Esophagus muscularis mucosa (tissue), 4 donors: Measurements from ENCODE around the gene GRID2. TPM values are rescaled to one million over a fixed set of nuclear protein-coding genes. Genes with fewer than 3 reads are reported as not detected.
A peak's percentile ranks its signal among the peaks of the same experiment; 100 is the strongest.

Experiments
- DNase-seq: peaks from one replicate; pipeline ENCODE4 v3.0.0-alpha.2; 2017; ENCODE audit errors: extremely low spot score
- H3K27ac ChIP-seq, 4 donors: fragments of 200-600 bp; sonication (generic); replicated peaks in 1 of 4; 1 replicate in 3 of 4; 2 replicates in 1 of 4; pipeline ENCODE4 v1.5.1; 2016 to 2019; ENCODE audit warnings: mild to moderate bottlenecking in 1 of 4
- H3K27me3 ChIP-seq, 4 donors: fragments of 200-600 bp; sonication (generic); one replicate each; pipeline versions ENCODE4 v1.5.1 to v1.6.0; 2016 to 2019
- H3K36me3 ChIP-seq, 4 donors: fragments of 200-600 bp; sonication (generic); one replicate each; pipeline ENCODE4 v1.5.1; 2016 to 2019
- H3K4me1 ChIP-seq, 4 donors: fragments of 200-600 bp; sonication (generic); one replicate each; pipeline ENCODE4 v1.5.1; 2016 to 2019
- H3K4me3 ChIP-seq, 4 donors: fragments of 200-600 bp; sonication (generic); 1 replicate in 2 of 4; 2 replicates in 2 of 4; pipeline ENCODE4 v1.5.1; 2016 to 2019; ENCODE audit warnings: mild to moderate bottlenecking in 4 of 4, moderate library complexity in 1 of 4
- H3K9me3 ChIP-seq, 4 donors: fragments of 200-600 bp; sonication (generic); 1 replicate in 3 of 4; 2 replicates in 1 of 4; pipeline ENCODE4 v1.5.1; 2016 to 2019
- EP300 ChIP-seq: sonication (generic); formaldehyde crosslinking; IDR thresholded peaks from one replicate; pipeline ENCODE4 v1.6.1; 2017; ENCODE audit warnings: antibody characterized with exemption
- POLR2A ChIP-seq: fragments of 450-650 bp; IDR thresholded peaks from one replicate; pipeline ENCODE4 v1.6.1; 2017; ENCODE audit warnings: antibody characterized with exemption, moderate library complexity, mild to moderate bottlenecking, low read depth
- POLR2AphosphoS5 ChIP-seq, 2 donors: sonication (generic); formaldehyde crosslinking; IDR thresholded peaks; one replicate each; pipeline ENCODE4 v1.6.1; 2017; ENCODE audit warnings: antibody characterized with exemption in 2 of 2
- WGBS: methylation state at CpG from one replicate; pipeline ENCODE4 v1.1.5; 2018; 5-methylcytosine and 5-hydroxymethylcytosine counted together
- intact Hi-C: fragments of 100-400 bp; cut with DNase I; formaldehyde crosslinking; loops from one replicate; pipeline ENCODE4 v1.15.1; 2023
- total RNA-seq, 4 donors: library from RNA; depleted of rRNA; stranded (reverse); fragments of >200 nt; gene quantifications; one replicate each; pipeline versions ENCODE4 v1.1.0 to v1.2.1, GENCODE V29; 2016
- TF ChIP-seq, protein P1 (sequence below), 3 experiments: fragments of 200-600 bp in 2 of 3; fragments of 450-650 bp in 1 of 3; sonication (generic) in 2 of 3; IDR thresholded peaks; one replicate each; pipeline ENCODE4 v1.5.1; 2017 to 2019; ENCODE audit warnings: antibody characterized with exemption in 3 of 3, mild to moderate bottlenecking in 2 of 3, moderate library complexity in 1 of 3

The GRID2 gene
- total RNA-seq, 4 donors from 2014 or later = 0.06 to 0.17 TPM; not detected in 2

GRCh38 chr4:93187466-93187865, 883.7 kb downstream of the GRID2 start:
- DNase-seq = no peak
- Histone ChIP-seq H3K36me3 (no peaks in the 10 kb centered on the region), H3K9me3 (no peaks in the 10 kb centered on the region), H3K4me3 (no peak overlapping the region), H3K4me1 (no peaks in the 10 kb centered on the region), H3K27me3 (no peaks in the 10 kb centered on the region), H3K27ac (no peak overlapping the region)
- intact Hi-C loops = no loop called here
- WGBS = 78% methylated on average over 4 of the region's 4 CpGs
- TF ChIP-seq POLR2AphosphoS5 (IDR thresholded peaks at IDR 0.05) = no peak
- TF ChIP-seq EP300 = no peak
- no peak for TF ChIP-seq POLR2A
- TF ChIP-seq, protein P1, sequence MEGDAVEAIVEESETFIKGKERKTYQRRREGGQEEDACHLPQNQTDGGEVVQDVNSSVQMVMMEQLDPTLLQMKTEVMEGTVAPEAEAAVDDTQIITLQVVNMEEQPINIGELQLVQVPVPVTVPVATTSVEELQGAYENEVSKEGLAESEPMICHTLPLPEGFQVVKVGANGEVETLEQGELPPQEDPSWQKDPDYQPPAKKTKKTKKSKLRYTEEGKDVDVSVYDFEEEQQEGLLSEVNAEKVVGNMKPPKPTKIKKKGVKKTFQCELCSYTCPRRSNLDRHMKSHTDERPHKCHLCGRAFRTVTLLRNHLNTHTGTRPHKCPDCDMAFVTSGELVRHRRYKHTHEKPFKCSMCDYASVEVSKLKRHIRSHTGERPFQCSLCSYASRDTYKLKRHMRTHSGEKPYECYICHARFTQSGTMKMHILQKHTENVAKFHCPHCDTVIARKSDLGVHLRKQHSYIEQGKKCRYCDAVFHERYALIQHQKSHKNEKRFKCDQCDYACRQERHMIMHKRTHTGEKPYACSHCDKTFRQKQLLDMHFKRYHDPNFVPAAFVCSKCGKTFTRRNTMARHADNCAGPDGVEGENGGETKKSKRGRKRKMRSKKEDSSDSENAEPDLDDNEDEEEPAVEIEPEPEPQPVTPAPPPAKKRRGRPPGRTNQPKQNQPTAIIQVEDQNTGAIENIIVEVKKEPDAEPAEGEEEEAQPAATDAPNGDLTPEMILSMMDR (IDR thresholded peaks at IDR 0.05) = no peak

DNA sequence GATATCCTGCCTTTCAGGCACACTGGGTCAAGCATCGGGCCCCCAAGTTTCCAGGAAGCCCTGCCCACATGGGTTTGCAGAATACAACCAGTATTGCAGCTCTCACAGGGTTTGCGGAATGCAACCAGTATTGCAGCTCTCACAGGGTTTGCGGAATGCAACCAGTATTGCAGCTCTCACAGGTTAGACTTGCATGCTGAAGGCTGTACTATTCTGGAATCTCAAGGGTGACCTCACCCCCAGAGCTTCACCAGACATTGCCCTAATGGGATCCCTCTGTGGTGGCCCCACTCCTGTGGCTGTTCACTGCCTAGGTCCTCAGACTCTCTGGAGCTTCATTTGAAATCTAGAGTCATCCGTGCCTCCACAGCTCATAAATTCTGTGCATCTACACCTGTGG, 884.1 kb downstream of the GRID2 start:
- DNase-seq = no peak
- H3K27me3 ChIP-seq = no peaks in the 10 kb centered on the region
- H3K9me3 ChIP-seq = no peaks in the 10 kb centered on the region
- intact Hi-C loops = no loop called here
- no peak overlapping the region for H3K27ac ChIP-seq
- no peaks in the 10 kb centered on the region for H3K36me3 ChIP-seq
- no peak overlapping the region for H3K4me3 ChIP-seq
- H3K4me1 ChIP-seq = no peaks in the 10 kb centered on the region
- TF ChIP-seq, protein P1 (IDR thresholded peaks at IDR 0.05) = no peak
- 86% methylated on average over 3 of the region's 4 CpGs for WGBS

DNA sequence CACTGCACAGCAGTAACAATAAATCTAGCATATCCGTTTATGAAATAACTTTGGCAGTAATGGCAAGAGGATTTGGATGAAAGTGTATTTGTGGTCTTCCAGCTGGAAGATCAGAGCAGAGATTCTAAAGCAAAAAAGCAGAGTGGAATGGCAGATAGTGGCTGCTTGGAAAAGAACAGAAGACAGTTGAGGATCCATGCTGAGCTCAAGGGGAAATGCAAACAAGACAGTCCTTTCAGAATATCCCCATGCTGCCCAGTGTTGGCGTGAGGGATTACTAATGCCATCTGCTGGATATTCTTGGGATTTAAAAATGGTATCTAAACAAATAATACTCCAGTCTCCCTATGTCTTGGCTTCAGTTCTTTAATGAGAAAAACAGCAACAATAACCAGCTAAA, 895.7 kb downstream of the GRID2 start:
- WGBS = 17% methylated on average over 2 of the region's 2 CpGs
- H3K27me3 ChIP-seq = no peaks in the 10 kb centered on the region
- no peak overlapping the region for H3K27ac ChIP-seq
- H3K9me3 ChIP-seq = no peaks in the 10 kb centered on the region
- TF ChIP-seq, protein P1 (IDR thresholded peaks at IDR 0.05) = peak in 1 of 3 experiments; percentile 15
- TF ChIP-seq POLR2AphosphoS5 (IDR thresholded peaks at IDR 0.05) = no peak
- H3K4me3 ChIP-seq = no peak overlapping the region
- H3K36me3 ChIP-seq = no peaks in the 10 kb centered on the region
- no peak for DNase-seq
- intact Hi-C loops = no loop called here
- H3K4me1 ChIP-seq = no peaks in the 10 kb centered on the region

GRCh38 chr4:93201471-93202096, 897.8 kb downstream of the GRID2 start:
- no peaks in the 10 kb centered on the region for H3K9me3 ChIP-seq
- H3K27ac ChIP-seq = no peak overlapping the region
- no peaks in the 10 kb centered on the region for H3K36me3 ChIP-seq
- WGBS = 64% methylated on average over 4 of the region's 4 CpGs
- intact Hi-C loops = no loop called here
- TF ChIP-seq POLR2AphosphoS5 (IDR thresholded peaks at IDR 0.05) (no peak), EP300 (no peak), POLR2A (no peak)
- TF ChIP-seq, protein P1 (IDR thresholded peaks at IDR 0.05) = no peak
- no peaks in the 10 kb centered on the region for H3K4me1 ChIP-seq
- H3K4me3 ChIP-seq = no peak overlapping the region
- no peak for DNase-seq
- H3K27me3 ChIP-seq = no peaks in the 10 kb centered on the region

GRCh38 chr4:93203708-93204107, 899.9 kb downstream of the GRID2 start:
- WGBS = 87% methylated on average over 4 of the region's 4 CpGs
- Histone ChIP-seq H3K27me3 (no peaks in the 10 kb centered on the region), H3K36me3 (no peaks in the 10 kb centered on the region), H3K4me1 (no peaks in the 10 kb centered on the region), H3K4me3 (no peak overlapping the region), H3K27ac (no peak overlapping the region), H3K9me3 (no peaks in the 10 kb centered on the region)
- TF ChIP-seq, protein P1 (IDR thresholded peaks at IDR 0.05) = no peak
- TF ChIP-seq EP300 = no peak
- no peak for TF ChIP-seq POLR2A
- TF ChIP-seq POLR2AphosphoS5 (IDR thresholded peaks at IDR 0.05) = no peak
- intact Hi-C loops = no loop called here
- no peak for DNase-seq
